Hepatocyte (in vitro differentiated cells): ENCODE results near the gene RETN.

ENCODE experiments used
- EZH2 ChIP-seq: fragments of 200-600 bp; sonication (generic); IDR thresholded peaks from 2 replicates; pipeline ENCODE4 v1.6.1; 2016; ENCODE audit warnings: antibody characterized with exemption, mild to moderate bottlenecking, borderline replicate concordance
- EZH2phosphoT487 ChIP-seq: fragments of 200-600 bp; sonication (generic); IDR thresholded peaks from one replicate; pipeline ENCODE4 v1.6.1; 2018; ENCODE audit warnings: antibody characterized with exemption, mild to moderate bottlenecking, low read depth, moderate library complexity; ENCODE audit not compliant: unreplicated experiment, severe bottlenecking
- TF ChIP-seq, protein P1 (sequence below): fragments of 200-600 bp; sonication (generic); IDR thresholded peaks from 2 replicates; pipeline ENCODE4 v1.5.1; 2016; ENCODE audit warnings: antibody characterized with exemption, mild to moderate bottlenecking; ENCODE audit not compliant: poor library complexity

DNA sequence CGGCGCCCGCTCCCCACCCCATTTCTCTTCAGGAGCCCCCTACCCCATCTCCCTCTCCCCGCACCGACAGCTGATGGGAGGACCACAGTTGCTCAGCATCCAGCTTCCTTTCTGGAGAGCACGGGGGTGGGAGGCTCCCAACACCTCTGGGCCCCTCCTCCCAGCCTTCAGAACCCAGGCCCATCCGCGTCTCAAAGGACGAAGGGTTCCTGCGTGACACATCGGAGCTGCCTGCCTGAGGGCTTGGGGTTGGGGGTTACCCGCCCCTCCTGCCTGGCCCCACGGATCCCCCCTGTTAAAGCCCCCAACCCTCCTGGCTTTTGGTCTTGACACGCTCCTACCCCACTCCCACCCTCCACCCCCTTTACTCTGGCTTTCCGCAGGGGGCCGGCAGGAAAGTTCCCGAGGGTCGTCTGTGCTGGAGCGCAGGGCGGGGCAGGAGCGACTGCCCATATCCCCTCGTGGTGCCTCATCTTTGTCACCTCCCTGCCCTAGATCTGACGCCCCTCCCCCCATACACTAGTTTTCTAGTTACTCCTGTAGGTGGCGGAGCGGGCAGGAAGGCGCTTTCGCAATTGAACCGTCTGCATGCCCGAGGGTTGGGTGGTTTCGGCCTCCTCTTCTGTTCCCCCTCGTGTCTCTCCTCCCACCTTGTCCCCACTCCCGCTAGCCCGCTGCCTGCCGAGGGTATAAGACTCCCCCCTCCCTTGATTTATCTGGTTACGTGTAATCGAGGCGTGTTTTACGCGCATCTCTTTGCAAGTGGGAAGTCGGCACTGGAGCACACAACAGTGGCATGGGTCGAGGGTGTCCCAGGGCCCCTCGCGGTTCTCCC is 12.7 kb downstream of the RETN start:
- TF ChIP-seq, protein P1, sequence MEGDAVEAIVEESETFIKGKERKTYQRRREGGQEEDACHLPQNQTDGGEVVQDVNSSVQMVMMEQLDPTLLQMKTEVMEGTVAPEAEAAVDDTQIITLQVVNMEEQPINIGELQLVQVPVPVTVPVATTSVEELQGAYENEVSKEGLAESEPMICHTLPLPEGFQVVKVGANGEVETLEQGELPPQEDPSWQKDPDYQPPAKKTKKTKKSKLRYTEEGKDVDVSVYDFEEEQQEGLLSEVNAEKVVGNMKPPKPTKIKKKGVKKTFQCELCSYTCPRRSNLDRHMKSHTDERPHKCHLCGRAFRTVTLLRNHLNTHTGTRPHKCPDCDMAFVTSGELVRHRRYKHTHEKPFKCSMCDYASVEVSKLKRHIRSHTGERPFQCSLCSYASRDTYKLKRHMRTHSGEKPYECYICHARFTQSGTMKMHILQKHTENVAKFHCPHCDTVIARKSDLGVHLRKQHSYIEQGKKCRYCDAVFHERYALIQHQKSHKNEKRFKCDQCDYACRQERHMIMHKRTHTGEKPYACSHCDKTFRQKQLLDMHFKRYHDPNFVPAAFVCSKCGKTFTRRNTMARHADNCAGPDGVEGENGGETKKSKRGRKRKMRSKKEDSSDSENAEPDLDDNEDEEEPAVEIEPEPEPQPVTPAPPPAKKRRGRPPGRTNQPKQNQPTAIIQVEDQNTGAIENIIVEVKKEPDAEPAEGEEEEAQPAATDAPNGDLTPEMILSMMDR = peak; percentile 49
- TF ChIP-seq EZH2 (no peak), EZH2phosphoT487 (no peak)
